ENCODE results near the gene DIDO1. TPM values are rescaled to one million over a fixed set of nuclear protein-coding genes. Genes with fewer than 3 reads are reported as not detected.

The DIDO1 gene
- total and polyA plus RNA-seq, 2 donors (not counting 1 experiment from before 2014, with no cell fraction given), result 57.6 to 124 TPM

DNA sequence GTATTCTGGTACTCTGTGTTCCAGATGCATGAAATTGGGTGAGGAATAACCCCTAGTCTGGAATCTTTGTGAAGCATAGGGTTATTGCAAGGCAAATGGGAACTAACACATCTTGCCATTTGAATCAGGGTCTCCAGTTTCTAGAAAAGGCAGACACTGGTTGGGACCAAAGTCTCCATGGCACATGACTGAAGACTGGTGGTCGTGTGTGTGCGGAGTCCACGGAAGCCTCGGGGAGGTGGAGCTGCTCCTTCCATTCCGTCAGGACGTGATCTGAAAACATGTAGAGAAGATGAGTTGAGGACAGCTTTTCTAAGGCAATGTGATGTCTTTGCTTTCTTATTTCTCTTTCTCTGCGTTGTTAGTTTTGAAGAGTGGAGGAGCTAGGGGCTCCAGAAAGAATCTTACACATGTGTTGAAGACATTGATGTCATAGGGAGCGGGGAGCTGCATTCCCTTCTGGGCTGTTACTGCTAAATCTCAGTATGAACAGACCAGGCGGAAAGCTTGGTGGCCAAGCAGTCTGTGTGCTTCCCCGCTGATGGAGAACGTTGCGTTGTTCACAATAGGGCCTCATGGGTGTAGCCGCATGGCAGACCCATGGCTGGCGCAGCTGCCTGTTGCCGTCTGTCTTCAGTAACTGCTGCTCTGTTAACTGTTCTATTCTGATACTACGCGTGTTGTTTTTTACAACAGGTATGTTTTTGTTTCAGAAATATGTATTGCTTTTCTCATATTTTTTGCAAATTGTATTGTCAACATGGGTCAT is 21.4 kb upstream of the DIDO1 start:
- H3K4me3 Mint-ChIP-seq, result no peak overlapping the region
- no peaks in the 10 kb centered on the region for H3K27me3 Mint-ChIP-seq
- no peak for TF ChIP-seq EZH2 (IDR thresholded peaks at IDR 0.05; ENCODE audit: borderline replicate concordance, insufficient read depth, low read depth, low read length, poor library complexity, severe bottlenecking)
- TF ChIP-seq, protein P1, sequence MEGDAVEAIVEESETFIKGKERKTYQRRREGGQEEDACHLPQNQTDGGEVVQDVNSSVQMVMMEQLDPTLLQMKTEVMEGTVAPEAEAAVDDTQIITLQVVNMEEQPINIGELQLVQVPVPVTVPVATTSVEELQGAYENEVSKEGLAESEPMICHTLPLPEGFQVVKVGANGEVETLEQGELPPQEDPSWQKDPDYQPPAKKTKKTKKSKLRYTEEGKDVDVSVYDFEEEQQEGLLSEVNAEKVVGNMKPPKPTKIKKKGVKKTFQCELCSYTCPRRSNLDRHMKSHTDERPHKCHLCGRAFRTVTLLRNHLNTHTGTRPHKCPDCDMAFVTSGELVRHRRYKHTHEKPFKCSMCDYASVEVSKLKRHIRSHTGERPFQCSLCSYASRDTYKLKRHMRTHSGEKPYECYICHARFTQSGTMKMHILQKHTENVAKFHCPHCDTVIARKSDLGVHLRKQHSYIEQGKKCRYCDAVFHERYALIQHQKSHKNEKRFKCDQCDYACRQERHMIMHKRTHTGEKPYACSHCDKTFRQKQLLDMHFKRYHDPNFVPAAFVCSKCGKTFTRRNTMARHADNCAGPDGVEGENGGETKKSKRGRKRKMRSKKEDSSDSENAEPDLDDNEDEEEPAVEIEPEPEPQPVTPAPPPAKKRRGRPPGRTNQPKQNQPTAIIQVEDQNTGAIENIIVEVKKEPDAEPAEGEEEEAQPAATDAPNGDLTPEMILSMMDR (IDR thresholded peaks at IDR 0.05), result no peak
- Histone ChIP-seq H2AFZ (ENCODE audit: insufficient read depth, low read depth, low read length, poor library complexity, severe bottlenecking) (no peak overlapping the region), H3K79me2 (ENCODE audit: control insufficient read depth, insufficient read depth, low read length) (peaks cover 83% of the 10 kb centered on the region), H3K36me3 (replicated peaks in 1 of 2; ENCODE audit: control extremely low read depth in 1 of 2, control insufficient read depth in 1 of 2, extremely low read depth in 1 of 2, insufficient read depth in 2 of 2, low read length in 1 of 2) (peaks cover 1 to 72% of the 10 kb centered on the region in 2 experiments), H3K4me2 (replicated peaks; ENCODE audit: low read depth, low read length, poor library complexity, severe bottlenecking) (no peak overlapping the region), H3K9ac (ENCODE audit: low read length) (no peak overlapping the region), H3K4me1 (ENCODE audit: control insufficient read depth in 2 of 2, insufficient read depth in 2 of 2, low read length in 2 of 2) (peaks cover 5 to 10% of the 10 kb centered on the region in 2 donors), H3K9me3 (ENCODE audit: control extremely low read depth in 1 of 3, control insufficient read depth in 2 of 3, insufficient read depth in 1 of 3, low read length in 2 of 3) (peaks cover 0 to 3% (median 0%) of the 10 kb centered on the region in 3 donors), H3K4me3 (ENCODE audit: control extremely low read depth in 1 of 5, extremely low read depth in 1 of 5, insufficient read depth in 1 of 5, low read depth in 2 of 5, low read length in 4 of 5) (no peak overlapping the region), H3K27ac (ENCODE audit: low read length in 2 of 2) (no peak overlapping the region), H4K20me1 (ENCODE audit: control insufficient read depth, insufficient read depth, low read length, poor library complexity, severe bottlenecking) (peaks cover 9% of the 10 kb centered on the region), H3K27me3 (replicated peaks in 1 of 4; ENCODE audit: control extremely low read depth in 1 of 4, control insufficient read depth in 3 of 4, insufficient read depth in 4 of 4, low read length in 3 of 4) (no peaks in the 10 kb centered on the region)
- ChIA-PET CTCF (no interaction called here), POLR2A (interaction anchor here (0.8 to 1.2 kb wide), 2 partner anchors 30 to 123 kb away, joined by 3 read pairs; no protein-coding TSS in a partner anchor)
- H3K9me3 Mint-ChIP-seq (ENCODE audit: insufficient read depth), result no peaks in the 10 kb centered on the region
- 98% methylated on average over 13 of the region's 17 CpGs for WGBS (ENCODE audit: insufficient coverage)
- peaks cover 9% of the 10 kb centered on the region for H3K4me1 Mint-ChIP-seq
- no peak overlapping the region for H3K27ac Mint-ChIP-seq
- DNase-seq, result no peak
- no peak for ATAC-seq (ENCODE audit: low read depth)
- intact Hi-C loops (cut with micrococcal nuclease), result no loop called here

DNA sequence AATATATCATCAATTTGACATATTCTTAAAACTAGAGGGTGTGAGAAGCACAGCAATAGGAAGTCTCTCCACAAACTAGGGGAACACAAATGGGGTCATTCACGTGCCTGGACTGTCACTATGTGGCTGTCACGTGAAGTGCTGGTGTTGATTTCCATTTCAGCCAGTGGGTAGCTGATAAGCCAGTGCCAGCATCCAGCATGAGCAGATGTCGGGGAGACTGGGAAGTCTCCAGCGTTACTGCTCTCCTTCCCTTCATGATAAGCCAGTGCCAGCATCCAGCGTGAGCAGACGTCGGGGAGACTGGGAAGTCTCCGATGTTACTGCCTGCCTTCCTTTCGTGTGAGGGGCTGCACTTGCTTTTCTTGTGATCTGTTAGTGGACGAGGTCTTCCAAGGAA is 20.6 kb upstream of the DIDO1 start:
- H4K20me1 ChIP-seq (ENCODE audit: control insufficient read depth, insufficient read depth, low read length, poor library complexity, severe bottlenecking), result peaks cover 9% of the 10 kb centered on the region
- Mint-ChIP-seq H3K4me3 (no peak overlapping the region), H3K27me3 (no peaks in the 10 kb centered on the region), H3K9me3 (ENCODE audit: insufficient read depth) (no peaks in the 10 kb centered on the region), H3K27ac (no peak overlapping the region), H3K4me1 (peaks cover 5% of the 10 kb centered on the region)
- H3K9me3 ChIP-seq (ENCODE audit: control extremely low read depth in 1 of 3, control insufficient read depth in 2 of 3, insufficient read depth in 1 of 3, low read length in 2 of 3), result peaks cover 0 to 3% (median 0%) of the 10 kb centered on the region in 3 donors
- TF ChIP-seq, protein P1 (IDR thresholded peaks at IDR 0.05), result no peak
- no peak for TF ChIP-seq EZH2 (IDR thresholded peaks at IDR 0.05; ENCODE audit: borderline replicate concordance, insufficient read depth, low read depth, low read length, poor library complexity, severe bottlenecking)
- H3K9ac ChIP-seq (ENCODE audit: low read length), result no peak overlapping the region
- H3K27me3 ChIP-seq (replicated peaks in 1 of 4; ENCODE audit: control extremely low read depth in 1 of 4, control insufficient read depth in 3 of 4, insufficient read depth in 4 of 4, low read length in 3 of 4), result no peaks in the 10 kb centered on the region
- ChIA-PET POLR2A (no interaction called here), CTCF (no interaction called here)
- intact Hi-C loops (cut with micrococcal nuclease), result no loop called here
- H2AFZ ChIP-seq (ENCODE audit: insufficient read depth, low read depth, low read length, poor library complexity, severe bottlenecking), result no peak overlapping the region
- DNase-seq, result no peak
- no peak overlapping the region for H3K27ac ChIP-seq (ENCODE audit: low read length in 2 of 2)
- no peak overlapping the region for H3K4me2 ChIP-seq (replicated peaks; ENCODE audit: low read depth, low read length, poor library complexity, severe bottlenecking)
- peaks cover 1 to 78% of the 10 kb centered on the region in 2 experiments for H3K36me3 ChIP-seq (replicated peaks in 1 of 2; ENCODE audit: control extremely low read depth in 1 of 2, control insufficient read depth in 1 of 2, extremely low read depth in 1 of 2, insufficient read depth in 2 of 2, low read length in 1 of 2)
- H3K4me1 ChIP-seq (ENCODE audit: control insufficient read depth in 2 of 2, insufficient read depth in 2 of 2, low read length in 2 of 2), result peaks cover under 1 to 3% of the 10 kb centered on the region in 2 donors
- no peak for ATAC-seq (ENCODE audit: low read depth)
- WGBS (ENCODE audit: insufficient coverage), result 96% methylated on average over 9 of the region's 10 CpGs
- H3K79me2 ChIP-seq (ENCODE audit: control insufficient read depth, insufficient read depth, low read length), result peaks cover 86% of the 10 kb centered on the region
- H3K4me3 ChIP-seq (ENCODE audit: control extremely low read depth in 1 of 5, extremely low read depth in 1 of 5, insufficient read depth in 1 of 5, low read depth in 2 of 5, low read length in 4 of 5), result no peak overlapping the region

Data from B cell (primary cell).